GM12878 (cell line): Measurements from ENCODE around the gene TRIM72. TPM values are rescaled to one million over a fixed set of nuclear protein-coding genes. Genes with fewer than 3 reads are reported as not detected.

ENCODE experiments used
- ATAC-seq: fragments of 200-7000 bp; cut with Tn5 transposase; 3 replicates; pipeline ENCODE4 v1.9.1; 2020; ENCODE audit warnings: mild to moderate bottlenecking, moderate library complexity
- BruUV-seq: library from RNA; stranded (reverse); fragments of 400-500 nt; replicated peaks from 2 replicates; lab custom pipeline; 2021; lab: Mats Ljungman, UMichigan
- CTCF ChIA-PET: fragments of 300-600 bp; sonication (Branson Sonifier 250); formaldehyde crosslinking; extraction: SDS; loops from one replicate; lab custom pipeline; 2021; ENCODE audit warnings: inconsistent platforms; lab: Yijun Ruan, JAX
- POLR2A ChIA-PET: fragments of 350-600 bp; formaldehyde crosslinking; extraction: SDS; loops from one replicate; lab custom pipeline; 2021; ENCODE audit warnings: inconsistent platforms; lab: Charles Lee
- RAD21 ChIA-PET: fragments of 300-600 bp; sonication (Branson Sonifier 250); formaldehyde crosslinking; loops from one replicate; lab custom pipeline; 2023; ENCODE audit warnings: antibody characterized with exemption; ENCODE audit not compliant: unreplicated experiment; lab: Charles Lee
- SMC1A ChIA-PET: fragments of 300-600 bp; sonication (Branson Sonifier 250); formaldehyde crosslinking; loops from one replicate; lab custom pipeline; 2023; ENCODE audit not compliant: unreplicated experiment, uncharacterized antibody; lab: Charles Lee
- DNase-seq: peaks from one replicate; pipeline ENCODE4 v3.0.0-alpha.2; 2011; ENCODE audit warnings: low read depth, low spot score
- FAIRE-seq: peaks from 3 replicates; lab custom pipeline; 2011; peaks lifted over from hg19 to GRCh38; lab: Jason Lieb, UNC
- H2AFZ ChIP-seq: 2 replicates; pipeline ENCODE4 v1.6.0; 2011; ENCODE audit warnings: low read depth, low read length, control low read depth; ENCODE audit not compliant: control insufficient read depth
- H3K27ac ChIP-seq: 2 replicates; pipeline ENCODE4 v1.5.1; 2011; ENCODE audit warnings: control low read depth; ENCODE audit not compliant: control insufficient read depth, insufficient read depth
- H3K27me3 ChIP-seq, 2 experiments: replicated peaks in 1 of 2; 2 replicates each; pipeline versions ENCODE4 v1.6.0 to v1.6.1; 2011; ENCODE audit warnings: low read length in 1 of 2; ENCODE audit not compliant: control insufficient read depth in 2 of 2, insufficient read depth in 2 of 2
- H3K36me3 ChIP-seq, 2 experiments: 2 replicates each; pipeline ENCODE4 v1.5.1; 2011; ENCODE audit warnings: low read length in 1 of 2; ENCODE audit not compliant: control insufficient read depth in 2 of 2, insufficient read depth in 2 of 2
- H3K4me1 ChIP-seq: 2 replicates; pipeline ENCODE4 v1.6.1; 2011; ENCODE audit warnings: mild to moderate bottlenecking, low read length, moderate library complexity, mixed read lengths; ENCODE audit not compliant: control insufficient read depth, insufficient read depth
- H3K4me2 ChIP-seq: 2 replicates; pipeline ENCODE4 v1.6.0; 2011; ENCODE audit warnings: control low read depth; ENCODE audit not compliant: control insufficient read depth, insufficient read depth
- H3K4me3 ChIP-seq: fragments of 200-600 bp; sonication (generic); 2 replicates; pipeline ENCODE4 v1.5.1; 2016
- H3K79me2 ChIP-seq: 2 replicates; pipeline ENCODE4 v1.6.0; 2011; ENCODE audit warnings: low read length; ENCODE audit not compliant: control insufficient read depth, insufficient read depth
- H3K9ac ChIP-seq: 2 replicates; pipeline ENCODE4 v1.8.0; 2011; ENCODE audit warnings: low read length, control low read depth, mixed read lengths; ENCODE audit not compliant: control insufficient read depth, insufficient read depth
- H3K9me3 ChIP-seq: replicated peaks from 3 replicates; pipeline ENCODE4 v1.5.1; 2011; ENCODE audit warnings: mild to moderate bottlenecking, low read length; ENCODE audit not compliant: control insufficient read depth, insufficient read depth
- H4K20me1 ChIP-seq: 2 replicates; pipeline ENCODE4 v1.6.0; 2011; ENCODE audit not compliant: control insufficient read depth, insufficient read depth
- CHD4 ChIP-seq: fragments of 200-600 bp; sonication (generic); IDR thresholded peaks from 2 replicates; pipeline ENCODE4 v1.6.1; 2016; ENCODE audit warnings: mild to moderate bottlenecking
- SMAD1 ChIP-seq: fragments of 450-650 bp; IDR thresholded peaks from 2 replicates; pipeline ENCODE4 v1.6.1; 2018; ENCODE audit warnings: mild to moderate bottlenecking, low read depth; ENCODE audit not compliant: partially characterized antibody
- ZBTB11 ChIP-seq: fragments of 450-650 bp; formaldehyde crosslinking; IDR thresholded peaks from 2 replicates; pipeline ENCODE4 v1.5.0; 2022; ENCODE audit warnings: mild to moderate bottlenecking, missing genetic modification characterization
- ZSCAN29 ChIP-seq: fragments of 450-650 bp; IDR thresholded peaks from 2 replicates; pipeline ENCODE4 v1.6.1; 2017; ENCODE audit warnings: mild to moderate bottlenecking, moderate library complexity
- WGBS: methylation state at CpG from one replicate; pipeline ENCODE4 v1.1.6; 2016; ENCODE audit warnings: low lambda C conversion rate; ENCODE audit not compliant: insufficient replicate concordance, insufficient coverage; ENCODE audit errors: missing lambda C conversion rate; 5-methylcytosine and 5-hydroxymethylcytosine counted together
- in situ Hi-C: fragments of 300-500 bp; cut with MboI; formaldehyde crosslinking; loops from 9 replicates; pipeline ENCODE4 v1.14.3; 2018; ENCODE audit warnings: mixed read lengths
- intact Hi-C: fragments of 100-400 bp; cut with micrococcal nuclease; formaldehyde crosslinking; loops from one replicate; pipeline ENCODE4 v1.14.2; 2022; ENCODE audit not compliant: unreplicated experiment
- polyA plus RNA-seq, 11 experiments: library from polyadenylated mRNA; depleted of rRNA in 4 of 11; unstranded in 6 of 11; stranded (reverse) in 5 of 11; fragments of >200 nt; fragmentation: Nextera tagmentation in 4 of 11; fragmentation: Illumina TruSeq in 1 of 11; extraction: Ambion mirVana in 4 of 11; extraction: Trizol in 1 of 11; gene quantifications; 1 replicate in 1 of 11; 2 replicates in 10 of 11; pipeline versions ENCODE4 v1.2.1 to v1.2.3, GENCODE V29; 2011 to 2016; ENCODE audit warnings: inconsistent platforms in 2 of 11, missing spikeins in 2 of 11, low read depth in 1 of 11
- total RNA-seq, 4 experiments: library from RNA; depleted of rRNA in 3 of 4; stranded (reverse); fragments of >200 nt in 3 of 4; fragmentation: Illumina TruSeq in 1 of 4; extraction: Trizol in 1 of 4; gene quantifications; 2 replicates each; pipeline versions ENCODE4 v1.2.1 to v1.2.3, GENCODE V29; 2013 to 2021
- TF ChIP-seq, protein P1 (sequence below): IDR thresholded peaks from 2 replicates; pipeline ENCODE4 v1.6.1; 2012; ENCODE audit warnings: low read depth, low read length, improper control_type of control experiment

Gene TRIM72
- total and polyA plus RNA-seq, 10 of the 15 experiments (the other 5 are each of a cell fraction or from before 2014, with no cell fraction given), result 0.03 to 1.2 (median 0.23) TPM; not detected in 1

GRCh38 chr16:31204871-31205666, 8.8 kb upstream of the TRIM72 start:
- 75% methylated on average over 9 of the region's 9 CpGs for WGBS
- no peak overlapping the region for H2AFZ ChIP-seq
- no peaks in the 10 kb centered on the region for H3K9me3 ChIP-seq
- H3K9ac ChIP-seq, result no peak overlapping the region
- peaks cover 3% of the 10 kb centered on the region; the same call in 1 of the 2 replicates for H3K79me2 ChIP-seq
- ChIA-PET POLR2A (interaction anchor here (0.7 kb wide), 1 partner anchor 88 kb away, joined by 6 read pairs; the partner anchor contains the start of gene KAT8), CTCF (interaction anchor here (0.6 to 1.0 kb wide), 2 partner anchors 14 to 663 kb away, joined by 3 to 5 read pairs; no protein-coding TSS in a partner anchor), RAD21 (no interaction called here), SMC1A (interaction anchor here (1.0 kb wide), 1 partner anchor 177 kb away, joined by 3 read pairs; no protein-coding TSS in a partner anchor)
- no peak overlapping the region for H3K4me3 ChIP-seq
- H3K27me3 ChIP-seq, result no peaks in the 10 kb centered on the region
- DNase-seq (no peak), ATAC-seq (no peak), FAIRE-seq (no peak)
- H3K4me1 ChIP-seq, result peaks cover 24% of the 10 kb centered on the region
- H3K27ac ChIP-seq, result no peak overlapping the region
- intact Hi-C loops (loop anchor here (5.0 kb wide), 3 partner anchors 82 to 237 kb away; partner anchors contain the start of gene ZNF843), in situ Hi-C loops (loop anchor here (5.0 to 10.0 kb wide), 2 partner anchors 237 to 670 kb away; partner anchors contain the start of genes ZNF267 and ZNF843)
- no TSS peak for BruUV-seq
- H3K4me2 ChIP-seq, result no peak overlapping the region
- H4K20me1 ChIP-seq, result no peaks in the 10 kb centered on the region
- H3K36me3 ChIP-seq, result no peaks in the 10 kb centered on the region; a peak in 1 of 4 replicates
- TF ChIP-seq SMAD1 (no peak), ZSCAN29 (no peak), CHD4 (no peak)

- H3K4me1 ChIP-seq, result peaks cover 14% of the 10 kb centered on the region
- no peak for ATAC-seq
- no peak overlapping the region for H3K4me3 ChIP-seq
- no peaks in the 10 kb centered on the region for H3K79me2 ChIP-seq
- no peak overlapping the region for H2AFZ ChIP-seq
- FAIRE-seq, result no peak
- in situ Hi-C loops, result loop anchor here (10.0 kb wide), 1 partner anchor 668 kb away; the partner anchor contains the start of gene ZNF267
- no peak overlapping the region for H3K4me2 ChIP-seq
- no peaks in the 10 kb centered on the region for H3K9me3 ChIP-seq
- RAD21 ChIA-PET, result interaction anchor here (0.9 kb wide), 1 partner anchor 57 kb away, joined by 5 read pairs; no protein-coding TSS in a partner anchor
- H3K27ac ChIP-seq, result no peak overlapping the region
- CTCF ChIA-PET, result interaction anchor here (1.1 to 1.7 kb wide), 4 partner anchors 11 to 176 kb away, joined by 3 to 4 read pairs (median 4); no protein-coding TSS in a partner anchor
- no peak for DNase-seq
- H4K20me1 ChIP-seq, result no peaks in the 10 kb centered on the region
- WGBS, result 66% methylated on average over 6 of the region's 6 CpGs
- SMC1A ChIA-PET, result no interaction called here
- H3K36me3 ChIP-seq, result no peaks in the 10 kb centered on the region
- TF ChIP-seq, protein P1, sequence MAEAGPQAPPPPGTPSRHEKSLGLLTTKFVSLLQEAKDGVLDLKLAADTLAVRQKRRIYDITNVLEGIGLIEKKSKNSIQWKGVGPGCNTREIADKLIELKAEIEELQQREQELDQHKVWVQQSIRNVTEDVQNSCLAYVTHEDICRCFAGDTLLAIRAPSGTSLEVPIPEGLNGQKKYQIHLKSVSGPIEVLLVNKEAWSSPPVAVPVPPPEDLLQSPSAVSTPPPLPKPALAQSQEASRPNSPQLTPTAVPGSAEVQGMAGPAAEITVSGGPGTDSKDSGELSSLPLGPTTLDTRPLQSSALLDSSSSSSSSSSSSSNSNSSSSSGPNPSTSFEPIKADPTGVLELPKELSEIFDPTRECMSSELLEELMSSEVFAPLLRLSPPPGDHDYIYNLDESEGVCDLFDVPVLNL, result no peak
- TF ChIP-seq ZBTB11 (CRISPR knock-in tag), result no peak
- no TSS peak for BruUV-seq
- intact Hi-C loops, result no loop called here
- no peak overlapping the region for H3K9ac ChIP-seq
- POLR2A ChIA-PET, result no interaction called here
- no peaks in the 10 kb centered on the region for H3K27me3 ChIP-seq
Measured at GRCh38 chr16:31206776-31207175, 7.1 kb upstream of the TRIM72 start.
